Mammary epithelial cell (primary cell): Measurements from ENCODE around the gene SPSB3.

Experiments used
- CTCF ChIP-seq, 2 donors: IDR thresholded peaks in 1 of 2; conservative IDR thresholded peaks in 1 of 2; 2 replicates each; pipeline ENCODE4 v1.5.1; 2011 to 2012; ENCODE audit warnings: inconsistent platforms in 2 of 2, low read length in 2 of 2, mild to moderate bottlenecking in 2 of 2, control low read depth in 1 of 2, low read depth in 1 of 2; ENCODE audit not compliant: insufficient read depth in 1 of 2; ENCODE audit errors: extremely low read depth in 1 of 2
- EZH2 ChIP-seq: IDR thresholded peaks from 2 replicates; pipeline ENCODE4 v1.6.1; 2012; ENCODE audit warnings: low read length, inconsistent platforms, borderline replicate concordance

GRCh38 chr16:1771188-1771863 lies 11.0 kb downstream of the SPSB3 start, which contains the start of gene NME3:
- TF ChIP-seq CTCF (conservative IDR thresholded peaks at IDR 0.05 in 1 of 2, IDR thresholded peaks at IDR 0.05 in 1 of 2; ENCODE audit: extremely low read depth in 1 of 2, insufficient read depth in 1 of 2, low read depth in 1 of 2, low read length in 2 of 2) (no peak), EZH2 (no peak)
